Trophoblast cell (in vitro differentiated cells and primary cell): ENCODE data around the gene PALLD.

Source experiments
- DNase-seq, 2 donors: peaks; one replicate each; pipeline ENCODE4 v3.0.0-alpha.2; 2016
- H2AFZ ChIP-seq: 2 replicates; pipeline ENCODE4 v1.6.1; 2013; ENCODE audit warnings: low read length, moderate library complexity, mild to moderate bottlenecking; ENCODE audit not compliant: insufficient read depth, poor library complexity
- H2AK5ac ChIP-seq: 2 replicates; pipeline ENCODE4 v1.6.1; 2013; ENCODE audit warnings: mild to moderate bottlenecking, low read length
- H2BK120ac ChIP-seq: 2 replicates; pipeline ENCODE4 v1.6.1; 2013; ENCODE audit warnings: low read length, mild to moderate bottlenecking, moderate library complexity; ENCODE audit not compliant: insufficient read depth, poor library complexity
- H2BK12ac ChIP-seq: 2 replicates; pipeline ENCODE4 v1.6.1; 2013; ENCODE audit warnings: mild to moderate bottlenecking, low read length, moderate library complexity
- H2BK5ac ChIP-seq: 2 replicates; pipeline ENCODE4 v1.6.1; 2013; ENCODE audit warnings: low read length, low read depth, moderate library complexity, mild to moderate bottlenecking; ENCODE audit not compliant: poor library complexity
- H3K14ac ChIP-seq: 2 replicates; pipeline ENCODE4 v1.6.1; 2013; ENCODE audit warnings: mild to moderate bottlenecking, low read length
- H3K18ac ChIP-seq: 2 replicates; pipeline ENCODE4 v1.6.1; 2013; ENCODE audit warnings: mild to moderate bottlenecking, low read length
- H3K23ac ChIP-seq: 2 replicates; pipeline ENCODE4 v1.6.1; 2013; ENCODE audit warnings: low read length
- H3K27ac ChIP-seq: 2 replicates; pipeline ENCODE4 v1.5.1; 2013; ENCODE audit warnings: low read depth, mild to moderate bottlenecking, inconsistent platforms, low read length, moderate library complexity
- H3K27me3 ChIP-seq: 2 replicates; pipeline ENCODE4 v1.6.1; 2013; ENCODE audit warnings: inconsistent platforms, mild to moderate bottlenecking, low read length, moderate library complexity; ENCODE audit not compliant: insufficient read depth
- H3K36me3 ChIP-seq, 2 experiments: 1 replicate in 1 of 2; 2 replicates in 1 of 2; pipeline ENCODE4 v1.6.1; 2013; ENCODE audit warnings: low read length in 2 of 2, mild to moderate bottlenecking in 2 of 2, moderate library complexity in 1 of 2; ENCODE audit not compliant: insufficient read depth in 2 of 2, control insufficient read depth in 1 of 2
- H3K4ac ChIP-seq: 2 replicates; pipeline ENCODE4 v1.6.1; 2013; ENCODE audit warnings: low read depth, mild to moderate bottlenecking, low read length, moderate library complexity
- H3K4me1 ChIP-seq, 2 experiments: 1 replicate in 1 of 2; 2 replicates in 1 of 2; pipeline ENCODE4 v1.6.1; 2013; ENCODE audit warnings: low read length in 2 of 2, mild to moderate bottlenecking in 2 of 2, moderate library complexity in 1 of 2; ENCODE audit not compliant: insufficient read depth in 2 of 2, control insufficient read depth in 1 of 2
- H3K4me2 ChIP-seq: 2 replicates; pipeline ENCODE4 v1.6.1; 2013; ENCODE audit warnings: inconsistent platforms, mild to moderate bottlenecking, low read length, moderate library complexity
- H3K4me3 ChIP-seq: 2 replicates; pipeline ENCODE4 v1.5.1; 2013; ENCODE audit warnings: mild to moderate bottlenecking, low read depth, low read length, inconsistent platforms
- H3K79me1 ChIP-seq: one replicate; pipeline ENCODE4 v1.6.1; 2013; ENCODE audit warnings: low read length
- H3K79me2 ChIP-seq: 2 replicates; pipeline ENCODE4 v1.6.1; 2013; ENCODE audit warnings: low read length, mild to moderate bottlenecking; ENCODE audit not compliant: control insufficient read depth, insufficient read depth, poor library complexity
- H3K9ac ChIP-seq: 2 replicates; pipeline ENCODE4 v1.6.1; 2013; ENCODE audit warnings: mild to moderate bottlenecking, low read length
- H3K9me3 ChIP-seq: 2 replicates; pipeline ENCODE4 v1.6.1; 2013; ENCODE audit warnings: low read depth, mild to moderate bottlenecking, control low read depth, inconsistent platforms, low read length; ENCODE audit not compliant: insufficient read depth
- H4K12ac ChIP-seq: 2 replicates; pipeline ENCODE4 v1.6.1; 2013; ENCODE audit warnings: low read depth, mild to moderate bottlenecking, low read length, moderate library complexity
- H4K8ac ChIP-seq: 2 replicates; pipeline ENCODE4 v1.6.1; 2013; ENCODE audit warnings: low read depth, mild to moderate bottlenecking, low read length, moderate library complexity
- H4K91ac ChIP-seq: one replicate; pipeline ENCODE4 v1.6.1; 2013; ENCODE audit warnings: low read depth, mild to moderate bottlenecking, low read length, moderate library complexity
- WGBS: extraction: QIAGEN DNeasy Blood & Tissue Kit; methylation state at CpG from one replicate; pipeline ENCODE4 v1.1.7; 2013; ENCODE audit warnings: missing lambda C conversion rate; ENCODE audit not compliant: insufficient read length, insufficient coverage; ENCODE audit errors: extremely low coverage; 5-methylcytosine and 5-hydroxymethylcytosine counted together

The PALLD gene

DNA sequence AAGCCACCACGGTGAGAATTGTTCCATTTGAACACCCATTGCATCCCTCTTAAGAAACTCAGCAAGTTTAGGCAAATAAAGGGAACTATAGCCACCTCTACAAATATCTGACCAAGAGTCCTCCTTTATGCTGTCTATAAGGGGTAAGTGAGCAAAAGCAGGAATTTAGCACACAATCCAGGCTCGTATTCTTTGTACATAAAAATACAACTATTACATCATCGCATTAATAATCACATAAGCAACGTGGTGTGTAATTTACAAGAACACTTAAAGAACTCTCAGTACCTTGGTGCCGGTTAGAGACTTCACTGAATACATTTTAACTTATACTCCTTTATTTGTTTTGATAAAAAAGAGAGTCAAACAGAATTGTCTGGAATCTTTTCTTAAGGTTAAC, 38.8 kb downstream of the PALLD start:
- no peak overlapping the region for H3K4me3 ChIP-seq
- no peak overlapping the region for H3K14ac ChIP-seq
- no peak overlapping the region for H2BK5ac ChIP-seq
- no peak overlapping the region for H3K18ac ChIP-seq
- no peaks in the 10 kb centered on the region for H3K36me3 ChIP-seq
- no peak overlapping the region for H4K8ac ChIP-seq
- H2BK120ac ChIP-seq = no peak overlapping the region
- peaks cover 0 to 2% of the 10 kb centered on the region in 2 experiments for H3K4me1 ChIP-seq
- H3K23ac ChIP-seq = no peak overlapping the region
- no peaks in the 10 kb centered on the region for H3K9me3 ChIP-seq
- H3K79me2 ChIP-seq = no peaks in the 10 kb centered on the region
- no peak overlapping the region for H2BK12ac ChIP-seq
- H3K79me1 ChIP-seq = no peaks in the 10 kb centered on the region
- no CpG with 5 or more reads among the region's 5 CpGs for WGBS
- no peak overlapping the region for H3K4me2 ChIP-seq
- no peaks in the 10 kb centered on the region for H3K27me3 ChIP-seq
- H3K4ac ChIP-seq = no peak overlapping the region
- H4K12ac ChIP-seq = no peak overlapping the region
- no peak for DNase-seq
- no peak overlapping the region for H3K27ac ChIP-seq
- H2AFZ ChIP-seq = no peak overlapping the region
- H2AK5ac ChIP-seq = no peak overlapping the region
- H3K9ac ChIP-seq = no peak overlapping the region
- no peak overlapping the region for H4K91ac ChIP-seq

DNA sequence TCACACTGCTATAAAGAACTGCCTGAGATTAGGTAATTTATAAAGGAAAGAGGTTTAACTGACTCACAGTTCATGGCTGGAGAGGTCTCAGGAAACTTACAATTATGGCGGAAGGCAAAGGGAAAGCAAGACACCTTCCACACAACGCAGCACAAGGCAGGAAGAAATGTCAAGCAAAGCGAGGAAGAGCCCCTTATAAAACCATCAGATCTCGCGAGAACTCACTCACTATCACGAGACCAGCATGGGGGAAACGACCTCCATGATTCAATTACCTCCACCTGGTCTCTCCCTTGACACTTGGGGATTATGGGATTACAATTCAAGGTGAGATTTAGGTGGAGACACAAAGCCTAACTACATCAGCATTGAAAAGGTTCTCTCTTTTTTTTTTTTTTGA, 39.6 kb downstream of the PALLD start:
- Histone ChIP-seq H3K4me3 (no peak overlapping the region), H3K23ac (no peak overlapping the region), H3K27me3 (no peaks in the 10 kb centered on the region), H3K4me1 (peaks cover 0 to 2% of the 10 kb centered on the region in 2 experiments), H4K8ac (peak overlapping the region; percentile 25), H3K4me2 (no peak overlapping the region), H4K91ac (no peak overlapping the region), H3K9me3 (no peaks in the 10 kb centered on the region), H3K79me1 (no peaks in the 10 kb centered on the region), H3K14ac (no peak overlapping the region), H3K4ac (no peak overlapping the region), H4K12ac (no peak overlapping the region), H3K27ac (no peak overlapping the region), H2AK5ac (no peak overlapping the region), H3K9ac (no peak overlapping the region), H3K79me2 (no peaks in the 10 kb centered on the region), H2BK12ac (no peak overlapping the region), H3K36me3 (no peaks in the 10 kb centered on the region), H3K18ac (no peak overlapping the region), H2BK120ac (no peak overlapping the region), H2AFZ (no peak overlapping the region), H2BK5ac (no peak overlapping the region)
- WGBS = no CpG with 5 or more reads among the region's 7 CpGs
- DNase-seq = no peak

DNA sequence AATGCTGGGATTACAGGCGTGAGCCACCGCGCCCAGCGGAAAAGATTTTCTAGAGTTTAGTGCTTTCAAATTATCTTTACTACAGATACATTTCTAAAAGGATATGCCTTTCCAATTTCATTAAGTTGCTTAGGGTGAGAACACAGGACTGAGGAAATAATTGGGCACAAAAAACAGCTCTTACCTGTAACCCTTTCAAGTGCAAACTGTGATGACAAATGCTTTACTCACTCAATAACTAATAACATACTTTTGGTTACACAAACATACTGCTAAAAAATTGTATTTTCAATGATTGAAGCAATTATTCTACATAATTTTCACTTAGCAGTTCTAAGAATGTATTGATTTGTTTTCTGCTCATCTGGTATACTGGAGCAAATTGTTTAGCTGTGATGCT, 40.2 kb downstream of the PALLD start:
- Histone ChIP-seq H3K23ac (no peak overlapping the region), H4K91ac (no peak overlapping the region), H2AK5ac (no peak overlapping the region), H3K27ac (no peak overlapping the region), H2BK120ac (no peak overlapping the region), H3K79me1 (no peaks in the 10 kb centered on the region), H3K4me3 (no peak overlapping the region), H3K4ac (no peak overlapping the region), H2BK5ac (no peak overlapping the region), H3K9me3 (no peaks in the 10 kb centered on the region), H3K14ac (no peak overlapping the region), H3K18ac (no peak overlapping the region), H3K9ac (no peak overlapping the region), H2BK12ac (no peak overlapping the region), H3K36me3 (no peaks in the 10 kb centered on the region), H3K4me1 (peaks cover 0 to 2% of the 10 kb centered on the region in 2 experiments), H3K27me3 (no peaks in the 10 kb centered on the region), H2AFZ (no peak overlapping the region), H4K12ac (no peak overlapping the region), H4K8ac (no peak overlapping the region), H3K79me2 (no peaks in the 10 kb centered on the region), H3K4me2 (no peak overlapping the region)
- WGBS = no CpG with 5 or more reads among the region's 4 CpGs
- DNase-seq = no peak

DNA sequence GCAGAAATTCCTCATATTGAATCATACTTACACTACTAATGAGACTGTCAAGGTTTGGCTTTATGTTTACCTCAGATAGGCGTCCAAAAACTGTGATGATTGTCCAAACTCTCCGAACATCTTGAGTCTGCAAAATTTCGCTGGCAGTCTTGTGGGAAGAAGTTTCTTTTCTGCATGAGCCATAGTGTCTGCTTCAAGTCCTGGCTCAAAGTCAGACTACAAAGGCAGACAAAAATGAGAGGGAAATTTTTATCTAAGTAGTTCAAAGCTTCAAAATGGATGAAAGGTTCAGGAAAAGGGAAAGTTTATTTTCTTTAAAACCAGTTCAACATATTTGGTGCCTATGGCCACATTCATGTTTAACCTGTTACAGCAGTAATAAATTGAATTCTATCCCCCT, 40.7 kb downstream of the PALLD start:
- WGBS = no CpG with 5 or more reads among the region's 3 CpGs
- Histone ChIP-seq H2BK12ac (no peak overlapping the region), H3K4me2 (no peak overlapping the region)

More for the DNA sequence above, 40.7 kb downstream of the PALLD start:
- Histone ChIP-seq H2AK5ac (no peak overlapping the region), H4K91ac (no peak overlapping the region), H4K8ac (no peak overlapping the region), H3K27me3 (no peaks in the 10 kb centered on the region), H2BK5ac (no peak overlapping the region), H3K9ac (no peak overlapping the region), H4K12ac (no peak overlapping the region), H3K23ac (no peak overlapping the region), H3K14ac (no peak overlapping the region), H3K4me3 (no peak overlapping the region), H3K27ac (no peak overlapping the region), H3K9me3 (no peaks in the 10 kb centered on the region), H3K18ac (no peak overlapping the region), H3K79me2 (no peaks in the 10 kb centered on the region), H3K36me3 (no peaks in the 10 kb centered on the region), H2AFZ (no peak overlapping the region), H3K79me1 (no peaks in the 10 kb centered on the region), H3K4me1 (peaks cover 0 to 2% of the 10 kb centered on the region in 2 experiments), H3K4ac (no peak overlapping the region), H2BK120ac (no peak overlapping the region)
- no peak for DNase-seq
